Left kidney (tissue), 2 donors: Measurements from ENCODE around the gene ARHGEF10L. TPM values are rescaled to one million over a fixed set of nuclear protein-coding genes. Genes with fewer than 3 reads are reported as not detected.

Experiments
- DNase-seq: peaks from one replicate; pipeline ENCODE4 v3.0.0-alpha.2; 2013
- polyA plus RNA-seq: library from polyadenylated mRNA; unstranded; fragments of 120-200 nt; gene quantifications from one replicate; pipeline ENCODE4 v1.2.1, GENCODE V29; 2013; ENCODE audit not compliant: insufficient read length

ARHGEF10L gene
- polyA plus RNA-seq, 1 donor: 39.2 TPM

- DNase-seq: no peak
Measured at GRCh38 chr1:17588048-17588871, 48.8 kb downstream of the ARHGEF10L start.

- no peak for DNase-seq
Measured at GRCh38 chr1:17591814-17592430, 52.4 kb downstream of the ARHGEF10L start.

GRCh38 chr1:17594026-17594425, 54.5 kb downstream of the ARHGEF10L start:
- no peak for DNase-seq

GRCh38 chr1:17594690-17595601, 55.4 kb downstream of the ARHGEF10L start:
- no peak for DNase-seq

GRCh38 chr1:17595602-17595925, 56.1 kb downstream of the ARHGEF10L start:
- DNase-seq: no peak

- DNase-seq: no peak
Measured at GRCh38 chr1:17596186-17596585, 56.7 kb downstream of the ARHGEF10L start.

GRCh38 chr1:17596651-17597509, 57.4 kb downstream of the ARHGEF10L start:
- no peak for DNase-seq

- no peak for DNase-seq
Measured at GRCh38 chr1:17597651-17598050, 58.2 kb downstream of the ARHGEF10L start.

GRCh38 chr1:17598251-17598650, 58.8 kb downstream of the ARHGEF10L start:
- DNase-seq: no peak

- DNase-seq: no peak
Measured at GRCh38 chr1:17599291-17599953, 59.9 kb downstream of the ARHGEF10L start.

GRCh38 chr1:17599954-17600300, 60.4 kb downstream of the ARHGEF10L start:
- no peak for DNase-seq

- no peak for DNase-seq
Measured at GRCh38 chr1:17600321-17600720, 60.8 kb downstream of the ARHGEF10L start.

GRCh38 chr1:17601643-17602382, 62.3 kb downstream of the ARHGEF10L start:
- no peak for DNase-seq

- no peak for DNase-seq
Measured at GRCh38 chr1:17603091-17603841, 63.8 kb downstream of the ARHGEF10L start.

- DNase-seq: no peak
Measured at GRCh38 chr1:17605582-17606344, 66.3 kb downstream of the ARHGEF10L start.

GRCh38 chr1:17606826-17607440, 67.4 kb downstream of the ARHGEF10L start:
- DNase-seq: peak; percentile 63

- no peak for DNase-seq
Measured at GRCh38 chr1:17607644-17608581, 68.4 kb downstream of the ARHGEF10L start.
